Measurements from ENCODE around the gene TEKT4.

The TEKT4 gene

DNA sequence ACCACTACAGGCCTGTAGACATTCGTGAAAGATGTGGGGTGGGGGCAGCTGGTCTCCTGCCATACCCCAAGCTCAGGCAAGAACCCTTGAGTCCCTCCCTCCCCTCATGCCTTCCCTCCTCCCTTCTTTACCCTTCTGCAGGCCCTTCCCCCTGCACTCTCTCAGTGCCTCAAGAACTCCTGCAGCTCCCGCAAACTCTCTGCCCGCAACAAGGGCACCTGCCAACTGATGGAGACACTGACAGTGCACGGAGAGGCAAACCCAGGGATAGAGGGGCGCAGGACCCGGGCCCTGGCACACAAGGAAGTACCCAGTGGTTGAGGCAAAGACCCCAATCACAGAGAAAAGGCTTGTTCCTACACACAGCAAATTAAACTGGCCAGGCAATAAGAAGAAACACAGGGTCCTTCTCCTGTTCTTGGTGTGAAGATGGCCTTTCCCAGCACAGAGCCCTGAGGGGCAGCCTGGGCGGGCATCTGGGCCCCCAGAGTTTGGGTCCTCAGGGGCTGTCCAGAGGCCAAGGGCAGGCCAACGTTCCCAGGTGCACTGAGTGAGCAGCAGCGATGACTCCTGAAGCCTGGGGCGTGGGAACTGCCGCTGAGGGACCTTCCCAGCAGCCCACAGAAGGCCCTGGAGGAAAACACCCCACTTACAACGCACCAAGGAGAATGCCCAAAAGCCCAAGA, 1.6 kb downstream of the TEKT4 start:
- Histone ChIP-seq H2AFZ (ENCODE audit: low read length) (no peak overlapping the region), H3K4me2 (ENCODE audit: insufficient read depth, low read length, poor library complexity, severe bottlenecking) (no peak overlapping the region), H4K91ac (ENCODE audit: low read depth, low read length, poor library complexity) (no peak overlapping the region), H3K14ac (ENCODE audit: low read length) (no peak overlapping the region), H3K9me3 (replicated peaks in 1 of 2; ENCODE audit: control insufficient read depth in 2 of 2, insufficient read depth in 1 of 2, low read depth in 1 of 2, low read length in 2 of 2) (no peaks in the 10 kb centered on the region), H2BK120ac (ENCODE audit: low read depth, low read length) (no peak overlapping the region), H3K27me3 (ENCODE audit: control insufficient read depth in 3 of 3, insufficient read depth in 3 of 3, low read depth in 1 of 3, low read length in 3 of 3) (peaks cover 0 to 25% (median 14%) of the 10 kb centered on the region in 3 experiments), H2BK15ac (ENCODE audit: low read length) (no peak overlapping the region), H2AK5ac (ENCODE audit: low read depth, low read length) (no peak overlapping the region), H3K4me3 (ENCODE audit: low read length in 2 of 2) (no peak overlapping the region), H2BK5ac (ENCODE audit: low read length) (no peak overlapping the region), H3K9ac (ENCODE audit: low read depth, low read length, poor library complexity) (no peak overlapping the region), H3K27ac (replicated peaks; ENCODE audit: low read length) (no peak overlapping the region), H3K4ac (ENCODE audit: low read length) (no peak overlapping the region), H2BK12ac (ENCODE audit: low read length) (no peak overlapping the region), H3K79me1 (ENCODE audit: low read depth, low read length) (no peaks in the 10 kb centered on the region), H3K23ac (ENCODE audit: low read depth, low read length, poor library complexity) (no peak overlapping the region), H3K18ac (ENCODE audit: low read length) (no peak overlapping the region), H4K8ac (ENCODE audit: low read depth, low read length) (no peak overlapping the region), H3K4me1 (ENCODE audit: control insufficient read depth in 2 of 2, insufficient read depth in 1 of 2, low read depth in 1 of 2, low read length in 2 of 2) (peaks cover 2 to 4% of the 10 kb centered on the region in 2 donors), H3K36me3 (replicated peaks in 1 of 2; ENCODE audit: control insufficient read depth in 2 of 2, insufficient read depth in 2 of 2, low read length in 2 of 2) (no peaks in the 10 kb centered on the region)
- WGBS, 2 donors (ENCODE audit: extremely low coverage in 2 of 2, insufficient read length in 2 of 2, insufficient replicate concordance in 1 of 2) = no CpG with 5 or more reads among the region's 12 CpGs
- DNase-seq (ENCODE audit: low spot score) = no peak

DNA sequence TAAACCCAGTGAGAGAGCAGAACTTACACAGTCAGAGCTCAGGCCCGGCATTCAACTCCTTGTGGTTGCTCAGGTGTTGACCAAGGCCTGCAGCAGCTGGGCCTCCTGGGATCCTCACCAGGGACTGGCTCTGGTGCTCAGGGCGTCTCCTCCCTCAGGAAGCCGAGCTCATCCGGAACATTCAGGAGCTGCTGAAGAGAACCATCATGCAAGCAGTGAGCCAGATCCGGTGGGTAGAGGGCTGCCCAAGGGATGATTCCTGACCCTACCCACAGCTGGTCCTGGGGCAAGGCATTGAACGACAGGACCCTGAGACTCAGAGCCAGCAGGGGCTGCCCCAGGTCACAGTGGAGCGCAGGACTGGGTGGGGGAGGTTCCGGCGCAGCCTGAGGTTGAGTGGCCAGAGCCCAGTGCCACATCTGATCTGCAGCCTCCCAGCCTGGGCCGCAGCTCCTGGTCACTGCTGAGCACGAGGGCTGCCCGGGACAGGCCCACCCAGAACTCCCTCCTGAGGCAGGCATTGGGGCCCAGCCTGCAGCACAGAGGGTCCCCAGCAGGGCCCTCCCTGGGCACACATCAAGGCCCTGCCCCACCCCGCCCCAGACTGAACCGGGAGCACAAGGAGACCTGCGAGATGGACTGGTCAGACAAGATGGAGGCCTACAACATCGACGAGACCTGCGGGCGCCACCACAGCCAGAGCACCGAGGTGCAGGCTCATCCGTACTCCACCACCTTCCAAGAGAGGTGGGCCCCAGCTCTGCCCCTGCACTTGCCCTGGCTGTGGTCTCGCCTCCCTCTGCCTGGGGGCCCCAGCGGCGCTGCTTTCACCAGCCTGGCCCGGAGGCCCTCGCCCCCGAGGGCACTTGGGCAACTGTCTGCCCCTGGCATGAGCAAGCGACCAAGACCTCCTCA, 2.4 kb downstream of the TEKT4 start:
- peak overlapping the region; percentile 24 for H2AFZ ChIP-seq (ENCODE audit: low read length)
- H3K4me1 ChIP-seq (ENCODE audit: control insufficient read depth in 2 of 2, insufficient read depth in 1 of 2, low read depth in 1 of 2, low read length in 2 of 2) = peaks cover 2 to 4% of the 10 kb centered on the region in 2 donors
- peak overlapping the region; percentile 57 for H3K18ac ChIP-seq (ENCODE audit: low read length)
- H3K14ac ChIP-seq (ENCODE audit: low read length) = peak overlapping the region; percentile 56
- H3K79me1 ChIP-seq (ENCODE audit: low read depth, low read length) = no peaks in the 10 kb centered on the region
- H3K9me3 ChIP-seq (replicated peaks in 1 of 2; ENCODE audit: control insufficient read depth in 2 of 2, insufficient read depth in 1 of 2, low read depth in 1 of 2, low read length in 2 of 2) = no peaks in the 10 kb centered on the region
- H2AK5ac ChIP-seq (ENCODE audit: low read depth, low read length) = no peak overlapping the region
- no peak for DNase-seq (ENCODE audit: low spot score)
- peak overlapping the region; percentile 11 for H3K4me2 ChIP-seq (ENCODE audit: insufficient read depth, low read length, poor library complexity, severe bottlenecking)
- no peak overlapping the region for H2BK12ac ChIP-seq (ENCODE audit: low read length)
- H3K9ac ChIP-seq (ENCODE audit: low read depth, low read length, poor library complexity) = no peak overlapping the region
- H4K8ac ChIP-seq (ENCODE audit: low read depth, low read length) = no peak overlapping the region
- H3K23ac ChIP-seq (ENCODE audit: low read depth, low read length, poor library complexity) = peak overlapping the region; percentile 65
- H4K91ac ChIP-seq (ENCODE audit: low read depth, low read length, poor library complexity) = no peak overlapping the region
- H2BK5ac ChIP-seq (ENCODE audit: low read length) = no peak overlapping the region
- H3K27ac ChIP-seq (replicated peaks; ENCODE audit: low read length) = no peak overlapping the region
- WGBS, 2 donors (ENCODE audit: extremely low coverage in 2 of 2, insufficient read length in 2 of 2, insufficient replicate concordance in 1 of 2) = no CpG with 5 or more reads among the region's 28 CpGs
- H2BK120ac ChIP-seq (ENCODE audit: low read depth, low read length) = no peak overlapping the region
- no peak overlapping the region for H3K4me3 ChIP-seq (ENCODE audit: low read length in 2 of 2)
- H3K36me3 ChIP-seq (replicated peaks in 1 of 2; ENCODE audit: control insufficient read depth in 2 of 2, insufficient read depth in 2 of 2, low read length in 2 of 2) = no peaks in the 10 kb centered on the region
- peaks cover 0 to 25% (median 14%) of the 10 kb centered on the region in 3 experiments for H3K27me3 ChIP-seq (ENCODE audit: control insufficient read depth in 3 of 3, insufficient read depth in 3 of 3, low read depth in 1 of 3, low read length in 3 of 3)
- no peak overlapping the region for H3K4ac ChIP-seq (ENCODE audit: low read length)
- H2BK15ac ChIP-seq (ENCODE audit: low read length) = no peak overlapping the region

DNA sequence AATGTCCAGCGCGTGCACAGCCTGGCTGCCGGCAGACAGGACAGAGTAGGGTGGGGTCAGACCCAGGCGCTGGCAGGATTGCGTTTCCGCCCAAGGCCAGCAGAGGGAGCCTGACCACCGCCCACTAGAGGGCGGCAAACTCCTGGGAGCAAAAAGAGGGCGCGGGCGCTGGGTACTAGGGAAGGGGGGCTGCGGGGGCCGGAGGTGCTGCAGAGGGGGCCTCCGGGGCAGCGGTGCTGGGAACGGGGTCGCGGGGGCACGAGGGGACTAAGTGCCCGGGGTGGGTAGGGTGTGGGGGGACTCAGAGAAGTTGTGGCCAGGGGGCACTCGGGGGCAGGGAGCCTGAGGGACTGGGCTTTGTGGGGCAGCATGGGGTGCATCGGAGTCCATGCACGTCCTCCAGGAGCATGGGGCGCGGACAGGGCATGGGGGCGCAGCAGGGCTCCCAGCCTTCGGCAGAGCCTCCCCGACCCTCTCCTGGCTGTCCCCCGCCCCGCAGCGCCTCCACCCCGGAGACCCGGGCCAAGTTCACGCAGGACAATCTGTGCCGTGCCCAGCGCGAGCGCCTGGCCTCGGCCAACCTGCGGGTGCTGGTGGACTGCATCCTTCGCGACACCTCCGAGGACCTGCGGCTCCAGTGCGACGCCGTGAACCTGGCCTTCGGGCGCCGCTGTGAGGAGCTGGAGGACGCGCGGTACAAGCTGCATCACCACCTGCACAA, 3.2 kb downstream of the TEKT4 start:
- peak; percentile 65 for DNase-seq (ENCODE audit: low spot score)
- Histone ChIP-seq H3K79me1 (ENCODE audit: low read depth, low read length) (no peaks in the 10 kb centered on the region), H3K9ac (ENCODE audit: low read depth, low read length, poor library complexity) (peak overlapping the region; percentile 44), H3K4me2 (ENCODE audit: insufficient read depth, low read length, poor library complexity, severe bottlenecking) (peak overlapping the region; percentile 62), H3K4ac (ENCODE audit: low read length) (no peak overlapping the region), H3K27me3 (ENCODE audit: control insufficient read depth in 3 of 3, insufficient read depth in 3 of 3, low read depth in 1 of 3, low read length in 3 of 3) (peaks cover 0 to 25% (median 14%) of the 10 kb centered on the region in 3 experiments), H2BK120ac (ENCODE audit: low read depth, low read length) (no peak overlapping the region), H4K91ac (ENCODE audit: low read depth, low read length, poor library complexity) (no peak overlapping the region), H2AK5ac (ENCODE audit: low read depth, low read length) (peak overlapping the region; percentile 46), H2BK15ac (ENCODE audit: low read length) (peak overlapping the region; percentile 26), H2BK5ac (ENCODE audit: low read length) (peak overlapping the region; percentile 39), H3K4me3 (ENCODE audit: low read length in 2 of 2) (peak overlapping the region in 1 of 2 donors; percentile 43), H3K18ac (ENCODE audit: low read length) (peak overlapping the region; percentile 87), H3K14ac (ENCODE audit: low read length) (peak overlapping the region; percentile 56), H3K4me1 (ENCODE audit: control insufficient read depth in 2 of 2, insufficient read depth in 1 of 2, low read depth in 1 of 2, low read length in 2 of 2) (peaks cover 2 to 4% of the 10 kb centered on the region in 2 donors), H3K9me3 (replicated peaks in 1 of 2; ENCODE audit: control insufficient read depth in 2 of 2, insufficient read depth in 1 of 2, low read depth in 1 of 2, low read length in 2 of 2) (no peaks in the 10 kb centered on the region), H3K27ac (replicated peaks; ENCODE audit: low read length) (no peak overlapping the region), H2BK12ac (ENCODE audit: low read length) (no peak overlapping the region), H2AFZ (ENCODE audit: low read length) (peak overlapping the region; percentile 24), H3K23ac (ENCODE audit: low read depth, low read length, poor library complexity) (peak overlapping the region; percentile 80), H4K8ac (ENCODE audit: low read depth, low read length) (peak overlapping the region; percentile 43), H3K36me3 (replicated peaks in 1 of 2; ENCODE audit: control insufficient read depth in 2 of 2, insufficient read depth in 2 of 2, low read length in 2 of 2) (no peaks in the 10 kb centered on the region)
- no CpG with 5 or more reads among the region's 53 CpGs for WGBS, 2 donors (ENCODE audit: extremely low coverage in 2 of 2, insufficient read length in 2 of 2, insufficient replicate concordance in 1 of 2)

Measured in neuronal stem cell (in vitro differentiated cells).